ENCODE measurements around the gene ZBTB2.

Gene ZBTB2

GRCh38 chr6:151340219-151340978 is 51.0 kb downstream of the ZBTB2 start:
- Histone ChIP-seq H3K9ac (no peak overlapping the region), H3K79me2 (ENCODE audit: insufficient read depth, low read depth) (no peaks in the 10 kb centered on the region), H3K4me1 (ENCODE audit: low read depth, poor library complexity, severe bottlenecking) (no peaks in the 10 kb centered on the region), H3K27ac (no peak overlapping the region), H2AFZ (ENCODE audit: low read depth) (no peak overlapping the region), H3K36me3 (ENCODE audit: insufficient read depth) (no peaks in the 10 kb centered on the region), H4K20me1 (ENCODE audit: insufficient read depth) (no peaks in the 10 kb centered on the region), H3K27me3 (ENCODE audit: insufficient read depth, low read depth) (no peaks in the 10 kb centered on the region), H3K4me2 (no peak overlapping the region), H3K4me3 (IDR thresholded peaks at IDR 0.05; ENCODE audit: insufficient read depth, low read depth, low read length) (no peak overlapping the region)
- no peak for TF ChIP-seq CTCF (conservative IDR thresholded peaks at IDR 0.05; ENCODE audit: low read depth, low read length)

- no peak overlapping the region for H3K9ac ChIP-seq
- H2AFZ ChIP-seq (ENCODE audit: low read depth), result no peak overlapping the region
- H3K4me2 ChIP-seq, result no peak overlapping the region
- H3K4me3 ChIP-seq (IDR thresholded peaks at IDR 0.05; ENCODE audit: insufficient read depth, low read depth, low read length), result no peak overlapping the region
- no peaks in the 10 kb centered on the region for H3K79me2 ChIP-seq (ENCODE audit: insufficient read depth, low read depth)
- no peaks in the 10 kb centered on the region for H4K20me1 ChIP-seq (ENCODE audit: insufficient read depth)
- no peaks in the 10 kb centered on the region for H3K36me3 ChIP-seq (ENCODE audit: insufficient read depth)
- no peak overlapping the region for H3K27ac ChIP-seq
- H3K4me1 ChIP-seq (ENCODE audit: low read depth, poor library complexity, severe bottlenecking), result no peaks in the 10 kb centered on the region
- no peak for TF ChIP-seq CTCF (conservative IDR thresholded peaks at IDR 0.05; ENCODE audit: low read depth, low read length)
- H3K27me3 ChIP-seq (ENCODE audit: insufficient read depth, low read depth), result no peaks in the 10 kb centered on the region
These were observed 52.0 kb downstream of the ZBTB2 start for GRCh38 chr6:151339369-151339768.

GRCh38 chr6:151338651-151339200 is 52.6 kb downstream of the ZBTB2 start:
- Histone ChIP-seq H3K4me2 (no peak overlapping the region), H3K79me2 (ENCODE audit: insufficient read depth, low read depth) (no peaks in the 10 kb centered on the region), H3K36me3 (ENCODE audit: insufficient read depth) (no peaks in the 10 kb centered on the region), H3K9ac (no peak overlapping the region), H3K4me1 (ENCODE audit: low read depth, poor library complexity, severe bottlenecking) (no peaks in the 10 kb centered on the region), H4K20me1 (ENCODE audit: insufficient read depth) (no peaks in the 10 kb centered on the region), H3K4me3 (IDR thresholded peaks at IDR 0.05; ENCODE audit: insufficient read depth, low read depth, low read length) (no peak overlapping the region), H3K27ac (no peak overlapping the region), H3K27me3 (ENCODE audit: insufficient read depth, low read depth) (no peaks in the 10 kb centered on the region), H2AFZ (ENCODE audit: low read depth) (no peak overlapping the region)
- TF ChIP-seq CTCF (conservative IDR thresholded peaks at IDR 0.05; ENCODE audit: low read depth, low read length), result no peak

GRCh38 chr6:151335930-151336329 is 55.4 kb downstream of the ZBTB2 start:
- Histone ChIP-seq H2AFZ (ENCODE audit: low read depth) (no peak overlapping the region), H3K27me3 (ENCODE audit: insufficient read depth, low read depth) (no peaks in the 10 kb centered on the region), H4K20me1 (ENCODE audit: insufficient read depth) (no peaks in the 10 kb centered on the region), H3K4me3 (IDR thresholded peaks at IDR 0.05; ENCODE audit: insufficient read depth, low read depth, low read length) (no peak overlapping the region), H3K36me3 (ENCODE audit: insufficient read depth) (no peaks in the 10 kb centered on the region), H3K79me2 (ENCODE audit: insufficient read depth, low read depth) (no peaks in the 10 kb centered on the region), H3K4me1 (ENCODE audit: low read depth, poor library complexity, severe bottlenecking) (no peaks in the 10 kb centered on the region), H3K27ac (no peak overlapping the region), H3K4me2 (no peak overlapping the region), H3K9ac (no peak overlapping the region)
- no peak for TF ChIP-seq CTCF (conservative IDR thresholded peaks at IDR 0.05; ENCODE audit: low read depth, low read length)

All from KMS-11 (cell line).